ENCODE data around the gene WLS. TPM values are rescaled to one million over a fixed set of nuclear protein-coding genes. Genes with fewer than 3 reads are reported as not detected.

The WLS gene
- total RNA-seq, 2 experiments from 2014 or later: 0.22 to 0.52 TPM

DNA sequence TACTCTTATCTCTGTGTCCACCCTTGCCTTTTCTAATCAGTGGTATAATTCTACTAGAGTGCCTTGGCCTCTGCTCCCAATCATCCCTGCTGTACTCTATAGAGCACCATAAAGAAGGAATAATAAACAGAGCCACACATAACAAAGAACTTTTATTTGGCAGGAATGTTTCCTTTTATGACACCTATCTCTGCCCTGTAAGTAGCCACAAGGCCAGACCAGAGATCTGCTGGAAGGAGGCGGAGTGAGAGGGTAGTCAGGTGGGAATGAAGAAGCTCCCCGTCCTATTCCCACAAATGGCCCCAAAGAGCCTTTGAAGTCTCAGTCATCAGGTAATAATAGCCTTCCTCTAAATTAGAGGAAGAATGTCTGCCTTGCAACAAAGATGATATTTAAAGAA is 32.7 kb downstream of the WLS start:
- Histone ChIP-seq H3K4me3 (ENCODE audit: low read length) (no peak overlapping the region), H3K36me3 (ENCODE audit: insufficient read depth, low read length) (no peaks in the 10 kb centered on the region), H3K27ac (ENCODE audit: low read depth in 1 of 2, low read length in 2 of 2) (no peak overlapping the region), H3K9me3 (ENCODE audit: control insufficient read depth in 1 of 2, insufficient read depth in 1 of 2, low read length in 2 of 2) (no peaks in the 10 kb centered on the region), H3K27me3 (ENCODE audit: control insufficient read depth in 1 of 2, insufficient read depth in 2 of 2, low read length in 2 of 2) (no peaks in the 10 kb centered on the region), H3K4me1 (ENCODE audit: insufficient read depth, low read length) (no peaks in the 10 kb centered on the region)
- Mint-ChIP-seq H3K27me3 (peaks cover 5% of the 10 kb centered on the region), H3K36me3 (ENCODE audit: low read depth) (no peaks in the 10 kb centered on the region), H3K4me3 (no peak overlapping the region), H3K4me1 (ENCODE audit: low read depth) (no peaks in the 10 kb centered on the region), H3K27ac (no peak overlapping the region), H3K9me3 (no peaks in the 10 kb centered on the region)
- CTCF ChIA-PET: no interaction called here
- intact Hi-C loops (cut with DNase I, micrococcal nuclease): no loop called here
- ATAC-seq (ENCODE audit: poor library complexity) (no peak), DNase-seq (no peak)
- TF ChIP-seq, protein P1, sequence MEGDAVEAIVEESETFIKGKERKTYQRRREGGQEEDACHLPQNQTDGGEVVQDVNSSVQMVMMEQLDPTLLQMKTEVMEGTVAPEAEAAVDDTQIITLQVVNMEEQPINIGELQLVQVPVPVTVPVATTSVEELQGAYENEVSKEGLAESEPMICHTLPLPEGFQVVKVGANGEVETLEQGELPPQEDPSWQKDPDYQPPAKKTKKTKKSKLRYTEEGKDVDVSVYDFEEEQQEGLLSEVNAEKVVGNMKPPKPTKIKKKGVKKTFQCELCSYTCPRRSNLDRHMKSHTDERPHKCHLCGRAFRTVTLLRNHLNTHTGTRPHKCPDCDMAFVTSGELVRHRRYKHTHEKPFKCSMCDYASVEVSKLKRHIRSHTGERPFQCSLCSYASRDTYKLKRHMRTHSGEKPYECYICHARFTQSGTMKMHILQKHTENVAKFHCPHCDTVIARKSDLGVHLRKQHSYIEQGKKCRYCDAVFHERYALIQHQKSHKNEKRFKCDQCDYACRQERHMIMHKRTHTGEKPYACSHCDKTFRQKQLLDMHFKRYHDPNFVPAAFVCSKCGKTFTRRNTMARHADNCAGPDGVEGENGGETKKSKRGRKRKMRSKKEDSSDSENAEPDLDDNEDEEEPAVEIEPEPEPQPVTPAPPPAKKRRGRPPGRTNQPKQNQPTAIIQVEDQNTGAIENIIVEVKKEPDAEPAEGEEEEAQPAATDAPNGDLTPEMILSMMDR (IDR thresholded peaks at IDR 0.05): no peak
- POLR2A ChIA-PET: no interaction called here

DNA sequence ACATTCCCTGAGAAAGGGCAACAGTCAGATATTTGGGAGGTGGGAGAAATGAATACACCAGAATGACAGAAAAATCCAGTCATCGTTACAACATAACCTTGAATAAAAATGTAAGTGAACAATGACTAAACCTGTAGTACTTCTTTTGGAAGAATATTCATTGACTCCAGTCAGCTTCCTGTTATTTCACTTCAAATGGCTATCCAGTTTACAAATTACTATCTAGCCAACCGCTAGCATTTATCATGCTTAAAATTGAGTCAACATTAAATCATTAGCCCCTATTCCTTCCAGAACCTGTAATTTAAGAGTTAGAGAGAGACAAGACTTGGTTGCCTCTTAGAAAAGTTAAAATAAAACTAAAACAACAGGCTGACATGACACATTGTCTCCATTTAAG is 33.6 kb downstream of the WLS start:
- TF ChIP-seq, protein P1 (IDR thresholded peaks at IDR 0.05): no peak
- Mint-ChIP-seq H3K36me3 (ENCODE audit: low read depth) (no peaks in the 10 kb centered on the region), H3K4me1 (ENCODE audit: low read depth) (no peaks in the 10 kb centered on the region), H3K27ac (no peak overlapping the region), H3K9me3 (no peaks in the 10 kb centered on the region), H3K27me3 (peaks cover 5% of the 10 kb centered on the region), H3K4me3 (no peak overlapping the region)
- Histone ChIP-seq H3K9me3 (ENCODE audit: control insufficient read depth in 1 of 2, insufficient read depth in 1 of 2, low read length in 2 of 2) (no peaks in the 10 kb centered on the region), H3K27me3 (ENCODE audit: control insufficient read depth in 1 of 2, insufficient read depth in 2 of 2, low read length in 2 of 2) (no peaks in the 10 kb centered on the region), H3K4me3 (ENCODE audit: low read length) (no peak overlapping the region), H3K36me3 (ENCODE audit: insufficient read depth, low read length) (no peaks in the 10 kb centered on the region), H3K4me1 (ENCODE audit: insufficient read depth, low read length) (no peaks in the 10 kb centered on the region), H3K27ac (ENCODE audit: low read depth in 1 of 2, low read length in 2 of 2) (no peak overlapping the region)
- POLR2A ChIA-PET: no interaction called here
- CTCF ChIA-PET: no interaction called here
- ATAC-seq (ENCODE audit: poor library complexity) (no peak), DNase-seq (no peak)
- intact Hi-C loops (cut with DNase I, micrococcal nuclease): no loop called here

DNA sequence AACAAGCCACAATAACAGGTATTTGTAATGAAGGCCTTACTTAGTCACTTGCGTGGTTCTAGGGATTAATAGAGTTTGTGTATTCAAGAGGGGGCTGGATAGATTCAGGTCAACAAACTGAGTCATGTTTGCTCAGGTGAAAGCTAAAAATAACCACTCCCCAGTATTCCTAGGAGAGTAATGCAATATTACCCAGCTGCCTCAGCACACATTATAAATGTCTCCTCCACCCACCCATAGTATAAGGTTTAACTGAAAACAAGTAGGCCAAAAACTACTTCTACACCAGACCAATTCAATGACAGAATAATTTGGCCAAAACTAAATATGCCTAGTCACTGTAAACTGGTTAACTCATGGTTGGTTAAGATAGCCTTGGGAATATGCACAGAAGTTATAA is 34.4 kb downstream of the WLS start:
- H3K4me3 ChIP-seq (ENCODE audit: low read length): no peak overlapping the region
- no peak overlapping the region for H3K27ac ChIP-seq (ENCODE audit: low read depth in 1 of 2, low read length in 2 of 2)
- no peaks in the 10 kb centered on the region for H3K4me1 ChIP-seq (ENCODE audit: insufficient read depth, low read length)
- intact Hi-C loops (cut with DNase I, micrococcal nuclease): no loop called here
- CTCF ChIA-PET: no interaction called here
- TF ChIP-seq, protein P1 (IDR thresholded peaks at IDR 0.05): no peak
- no peaks in the 10 kb centered on the region for H3K9me3 ChIP-seq (ENCODE audit: control insufficient read depth in 1 of 2, insufficient read depth in 1 of 2, low read length in 2 of 2)
- Mint-ChIP-seq H3K36me3 (ENCODE audit: low read depth) (no peaks in the 10 kb centered on the region), H3K4me3 (no peak overlapping the region), H3K27me3 (peaks cover 5% of the 10 kb centered on the region), H3K4me1 (ENCODE audit: low read depth) (no peaks in the 10 kb centered on the region), H3K27ac (no peak overlapping the region), H3K9me3 (no peaks in the 10 kb centered on the region)
- no peak for DNase-seq
- no peaks in the 10 kb centered on the region for H3K27me3 ChIP-seq (ENCODE audit: control insufficient read depth in 1 of 2, insufficient read depth in 2 of 2, low read length in 2 of 2)
- no peak for ATAC-seq (ENCODE audit: poor library complexity)
- POLR2A ChIA-PET: no interaction called here
- H3K36me3 ChIP-seq (ENCODE audit: insufficient read depth, low read length): no peaks in the 10 kb centered on the region

Measured in CD4-positive, alpha-beta T cell (primary cell).